H1 (cell line): ENCODE results near the gene FGD6. TPM values are rescaled to one million over a fixed set of nuclear protein-coding genes. Genes with fewer than 3 reads are reported as not detected.

Source experiments
- CTCF ChIA-PET: fragments of 300-600 bp; sonication (Branson Sonifier 250); formaldehyde crosslinking; loops from one replicate; lab custom pipeline; 2021; ENCODE audit not compliant: partially characterized antibody; lab: Charles Lee
- POLR2A ChIA-PET: fragments of 300-600 bp; sonication (Branson Sonifier 250); formaldehyde crosslinking; loops from one replicate; lab custom pipeline; 2021; ENCODE audit warnings: inconsistent platforms; ENCODE audit not compliant: partially characterized antibody; lab: Charles Lee
- DNase-seq, 2 experiments: peaks; one replicate each; pipeline versions ENCODE4 v3.0.0 to v3.0.0-alpha.2; 2010 to 2022; ENCODE audit warnings: low spot score in 2 of 2, low read depth in 1 of 2, mixed read lengths in 1 of 2
- FAIRE-seq: peaks from 2 replicates; lab custom pipeline; 2011; peaks lifted over from hg19 to GRCh38; lab: Jason Lieb, UNC
- H2AFZ ChIP-seq: 2 replicates; pipeline ENCODE4 v1.8.1; 2012; ENCODE audit warnings: low read length, inconsistent platforms
- H2AK5ac ChIP-seq: 2 replicates; pipeline ENCODE4 v1.6.1; 2013; ENCODE audit warnings: low read depth, low read length
- H2BK120ac ChIP-seq: replicated peaks from 2 replicates; pipeline ENCODE3; 2013; ENCODE audit warnings: low read depth, low read length, inconsistent platforms
- H2BK12ac ChIP-seq: 2 replicates; pipeline ENCODE4 v1.6.1; 2013; ENCODE audit warnings: low read depth, low read length
- H2BK15ac ChIP-seq: 2 replicates; pipeline ENCODE4 v1.6.1; 2013; ENCODE audit warnings: low read length
- H2BK20ac ChIP-seq: 2 replicates; pipeline ENCODE4 v1.6.1; 2013; ENCODE audit warnings: low read length
- H2BK5ac ChIP-seq: 2 replicates; pipeline ENCODE4 v1.6.1; 2013; ENCODE audit warnings: low read depth, low read length
- H3K14ac ChIP-seq: 2 replicates; pipeline ENCODE4 v1.6.1; 2013; ENCODE audit warnings: inconsistent platforms; ENCODE audit not compliant: insufficient read length
- H3K18ac ChIP-seq: 2 replicates; pipeline ENCODE4 v1.6.1; 2013; ENCODE audit warnings: low read length; ENCODE audit errors: extremely low read depth
- H3K23ac ChIP-seq: 2 replicates; pipeline ENCODE4 v1.6.1; 2013; ENCODE audit warnings: inconsistent platforms; ENCODE audit not compliant: insufficient read length
- H3K23me2 ChIP-seq: 2 replicates; pipeline ENCODE4 v1.6.1; 2013; ENCODE audit warnings: low read depth, low read length
- H3K27ac ChIP-seq: 2 replicates; pipeline ENCODE4 v1.6.1; 2011; ENCODE audit warnings: low read depth, low read length, inconsistent platforms
- H3K27me3 ChIP-seq, 4 experiments: replicated peaks in 1 of 4; 1 replicate in 1 of 4; 2 replicates in 3 of 4; pipeline versions ENCODE4 v1.6.1 to v1.8.1; 2011 to 2013; ENCODE audit warnings: low read length in 3 of 4, mild to moderate bottlenecking in 3 of 4, inconsistent platforms in 2 of 4, mixed read lengths in 2 of 4, moderate library complexity in 1 of 4; ENCODE audit not compliant: control insufficient read depth in 3 of 4, insufficient read depth in 3 of 4; ENCODE audit errors: extremely low read depth in 1 of 4
- H3K36me3 ChIP-seq, 4 experiments: 2 replicates each; pipeline versions ENCODE4 v1.6.1 to v1.8.1; 2011 to 2013; ENCODE audit warnings: mild to moderate bottlenecking in 4 of 4, low read length in 3 of 4, moderate library complexity in 2 of 4, control low read depth in 1 of 4, inconsistent platforms in 1 of 4; ENCODE audit not compliant: insufficient read depth in 4 of 4, control insufficient read depth in 2 of 4
- H3K4ac ChIP-seq: replicated peaks from 2 replicates; pipeline ENCODE3; 2013; ENCODE audit warnings: low read length, low read depth, mixed read lengths, inconsistent platforms; ENCODE audit not compliant: insufficient read length
- H3K4me1 ChIP-seq, 4 experiments: replicated peaks in 1 of 4; 1 replicate in 1 of 4; 2 replicates in 3 of 4; pipeline versions ENCODE4 v1.6.1 to v1.8.1; 2011 to 2013; ENCODE audit warnings: low read length in 3 of 4, inconsistent platforms in 2 of 4, mixed read lengths in 1 of 4; ENCODE audit not compliant: insufficient read depth in 4 of 4, control insufficient read depth in 3 of 4
- H3K4me2 ChIP-seq, 2 experiments: 2 replicates each; pipeline versions ENCODE4 v1.6.1 to v1.8.1; 2011 to 2013; ENCODE audit warnings: low read depth in 2 of 2, low read length in 2 of 2, control low read depth in 1 of 2, inconsistent platforms in 1 of 2, mild to moderate bottlenecking in 1 of 2; ENCODE audit not compliant: insufficient read depth in 1 of 2
- H3K4me3 ChIP-seq, 4 experiments: fragments of 200-600, 300-600 bp in 1 of 4; sonication (generic), shearing (Covaris generic), sonication (Bioruptor Twin) in 1 of 4; 2 replicates each; pipeline versions ENCODE4 v1.5.1 to v1.8.1; 2011 to 2016; ENCODE audit warnings: low read length in 4 of 4, low read depth in 3 of 4, control low read depth in 2 of 4, inconsistent platforms in 2 of 4, mild to moderate bottlenecking in 2 of 4, mixed read lengths in 1 of 4, moderate library complexity in 1 of 4; ENCODE audit not compliant: insufficient read depth in 2 of 4; ENCODE audit errors: extremely low read depth in 1 of 4
- H3K56ac ChIP-seq: replicated peaks from 2 replicates; pipeline ENCODE3; 2013; ENCODE audit warnings: low read depth, mild to moderate bottlenecking, mixed read lengths, low read length, inconsistent platforms; ENCODE audit not compliant: insufficient read length
- H3K79me1 ChIP-seq: 2 replicates; pipeline ENCODE4 v1.6.1; 2013; ENCODE audit warnings: low read depth, low read length, control low read depth
- H3K79me2 ChIP-seq, 2 experiments: 2 replicates each; pipeline versions ENCODE4 v1.6.1 to v1.8.1; 2012 to 2013; ENCODE audit warnings: low read length in 2 of 2, mild to moderate bottlenecking in 2 of 2, inconsistent platforms in 1 of 2; ENCODE audit not compliant: insufficient read depth in 2 of 2, control insufficient read depth in 1 of 2
- H3K9ac ChIP-seq, 4 experiments: replicated peaks in 1 of 4; 1 replicate in 1 of 4; 2 replicates in 3 of 4; pipeline versions ENCODE4 v1.6.1 to v1.8.1; 2011 to 2013; ENCODE audit warnings: low read depth in 3 of 4, low read length in 3 of 4, control low read depth in 2 of 4, mild to moderate bottlenecking in 2 of 4, moderate library complexity in 2 of 4, inconsistent platforms in 1 of 4; ENCODE audit errors: extremely low read depth in 1 of 4
- H3K9me3 ChIP-seq, 2 experiments: 2 replicates each; pipeline versions ENCODE4 v1.6.1 to v1.8.1; 2012 to 2013; ENCODE audit warnings: mild to moderate bottlenecking in 2 of 2, moderate library complexity in 2 of 2, control low read depth in 1 of 2, inconsistent platforms in 1 of 2, low read depth in 1 of 2, low read length in 1 of 2, mixed read lengths in 1 of 2; ENCODE audit not compliant: insufficient read depth in 2 of 2
- H4K20me1 ChIP-seq, 2 experiments: replicated peaks in 1 of 2; 2 replicates each; pipeline versions ENCODE3 to v1.8.1; 2011 to 2013; ENCODE audit warnings: inconsistent platforms in 2 of 2, low read length in 2 of 2, mild to moderate bottlenecking in 1 of 2; ENCODE audit not compliant: insufficient read depth in 2 of 2, control insufficient read depth in 1 of 2
- H4K5ac ChIP-seq: 2 replicates; pipeline ENCODE4 v1.6.1; 2013; ENCODE audit warnings: low read length, low read depth, mixed read lengths, inconsistent platforms; ENCODE audit not compliant: insufficient read length
- H4K8ac ChIP-seq: 2 replicates; pipeline ENCODE4 v1.8.0; 2013; ENCODE audit warnings: mild to moderate bottlenecking, moderate library complexity, low read length, inconsistent platforms; ENCODE audit not compliant: insufficient read depth; ENCODE audit errors: extremely low read depth
- H4K91ac ChIP-seq: replicated peaks from 2 replicates; pipeline ENCODE3; 2013; ENCODE audit warnings: low read length, mixed read lengths, inconsistent platforms; ENCODE audit not compliant: insufficient read length
- ATF2 ChIP-seq: IDR thresholded peaks from 2 replicates; pipeline ENCODE4 v1.6.1; 2012; ENCODE audit warnings: low read length, inconsistent platforms
- ATF3 ChIP-seq: IDR thresholded peaks from 2 replicates; pipeline ENCODE4 v1.6.1; 2011; ENCODE audit warnings: low read depth, mild to moderate bottlenecking, low read length; ENCODE audit not compliant: insufficient read depth
- CTCF ChIP-seq, 3 experiments: IDR thresholded peaks; 1 replicate in 2 of 3; 2 replicates in 1 of 3; pipeline versions ENCODE4 v1.5.1 to v1.6.1; 2011; ENCODE audit warnings: low read length in 3 of 3, mild to moderate bottlenecking in 3 of 3, inconsistent platforms in 2 of 3, low read depth in 1 of 3, moderate library complexity in 1 of 3; ENCODE audit not compliant: insufficient read depth in 1 of 3; ENCODE audit errors: control extremely low read depth in 1 of 3
- POLR2A ChIP-seq, 2 experiments: IDR thresholded peaks; 1 replicate in 1 of 2; 2 replicates in 1 of 2; pipeline ENCODE4 v1.6.1; 2011; ENCODE audit warnings: low read depth in 2 of 2, low read length in 2 of 2, mild to moderate bottlenecking in 2 of 2; ENCODE audit errors: control extremely low read depth in 1 of 2
- RXRA ChIP-seq: IDR thresholded peaks from 2 replicates; pipeline ENCODE4 v1.6.1; 2011; ENCODE audit warnings: low read depth, mild to moderate bottlenecking, low read length, moderate library complexity; ENCODE audit not compliant: insufficient read depth
- SAP30 ChIP-seq: fragments of 300-600 bp; sonication (generic); IDR thresholded peaks from 2 replicates; pipeline ENCODE4 v1.7.1; 2012; ENCODE audit warnings: low read length, moderate library complexity, mild to moderate bottlenecking, inconsistent platforms; ENCODE audit not compliant: insufficient read depth, insufficient replicate concordance
- SUZ12 ChIP-seq: fragments of 200-600 bp; sonication (generic); IDR thresholded peaks from 2 replicates; pipeline ENCODE4 v1.6.1; 2012; ENCODE audit warnings: mild to moderate bottlenecking, inconsistent platforms, low read length, moderate library complexity, mixed read lengths
- TAF1 ChIP-seq: IDR thresholded peaks from 2 replicates; pipeline ENCODE4 v1.6.1; 2011; ENCODE audit warnings: mild to moderate bottlenecking, low read depth, low read length
- WGBS, 2 experiments: shearing (Covaris generic) in 1 of 2; methylation state at CpG; one replicate each; pipeline versions ENCODE4 v1.1.6 to v1.1.7; 2013 to 2015; ENCODE audit warnings: low lambda C conversion rate in 2 of 2, mixed read lengths in 2 of 2, inconsistent platforms in 1 of 2, low coverage in 1 of 2, missing lambda C conversion rate in 1 of 2; ENCODE audit not compliant: insufficient replicate concordance in 2 of 2, insufficient coverage in 1 of 2, insufficient read length in 1 of 2; ENCODE audit errors: extremely low coverage in 1 of 2, missing lambda C conversion rate in 1 of 2; 5-methylcytosine and 5-hydroxymethylcytosine counted together
- polyA plus RNA-seq, 7 experiments: library from polyadenylated mRNA; depleted of rRNA in 3 of 7; stranded (reverse) in 5 of 7; unstranded in 2 of 7; fragments of >200 nt in 5 of 7; fragments of 200-250 nt in 2 of 7; gene quantifications; 1 replicate in 5 of 7; 2 replicates in 1 of 7; 4 replicates in 1 of 7; pipeline versions ENCODE4 v1.2.1 to v1.2.3, GENCODE V29; 2011 to 2013; ENCODE audit warnings: missing spikeins in 2 of 7, mixed read lengths in 2 of 7
- total RNA-seq: library from RNA; stranded (reverse); fragmentation: NEBNext Ultra II Directional; extraction: Animal tissue kit (Norgen Biotek cat#: 25700); gene quantifications from 2 replicates; pipeline ENCODE4 v1.2.1, GENCODE V29; 2021

The FGD6 gene
- total and polyA plus RNA-seq, 2 of the 8 experiments (the other 6 are each of a cell fraction or from before 2014, with no cell fraction given): 12.2 to 24.3 TPM

GRCh38 chr12:95089462-95089861 lies 127.8 kb downstream of the FGD6 start:
- CTCF ChIA-PET: no interaction called here
- TF ChIP-seq ATF3: no peak
- TF ChIP-seq SUZ12: no peak
- TF ChIP-seq TAF1: no peak
- TF ChIP-seq SAP30: no peak
- no peak for TF ChIP-seq RXRA
- no peak for TF ChIP-seq CTCF (IDR thresholded peaks at IDR 0.05; ENCODE audit: control extremely low read depth in 1 of 3, insufficient read depth in 1 of 3, low read depth in 1 of 3, low read length in 3 of 3)
- TF ChIP-seq POLR2A (IDR thresholded peaks at IDR 0.05; ENCODE audit: control extremely low read depth in 1 of 2, low read depth in 2 of 2, low read length in 2 of 2): no peak
- no peak for TF ChIP-seq ATF2

More at GRCh38 chr12:95089462-95089861, 127.8 kb downstream of the FGD6 start:
- H2BK120ac ChIP-seq: no peak overlapping the region
- no peak overlapping the region for H2AFZ ChIP-seq
- no peak overlapping the region for H3K56ac ChIP-seq
- H2BK12ac ChIP-seq: no peak overlapping the region
- H3K23ac ChIP-seq: no peak overlapping the region
- no peaks in the 10 kb centered on the region for H4K20me1 ChIP-seq
- no peaks in the 10 kb centered on the region for H3K79me1 ChIP-seq
- no peak overlapping the region for H4K91ac ChIP-seq
- H3K23me2 ChIP-seq: no peaks in the 10 kb centered on the region
- H3K27ac ChIP-seq: no peak overlapping the region
- H3K9me3 ChIP-seq: no peaks in the 10 kb centered on the region
- POLR2A ChIA-PET: no interaction called here
- no peak overlapping the region for H3K4ac ChIP-seq
- H2BK20ac ChIP-seq: no peak overlapping the region
- peaks cover 4 to 44% (median 33%) of the 10 kb centered on the region in 4 experiments; a peak in 7 of 8 replicates for H3K36me3 ChIP-seq
- no peak overlapping the region for H3K4me2 ChIP-seq
- no peak overlapping the region for H2BK15ac ChIP-seq
- no peak overlapping the region for H3K14ac ChIP-seq
- no peak overlapping the region for H2AK5ac ChIP-seq
- H3K4me1 ChIP-seq: no peaks in the 10 kb centered on the region
- H3K79me2 ChIP-seq: no peaks in the 10 kb centered on the region
- no peak overlapping the region for H3K4me3 ChIP-seq
- H2BK5ac ChIP-seq: no peak overlapping the region
- H3K9ac ChIP-seq: no peak overlapping the region
- H4K5ac ChIP-seq: no peak overlapping the region
- WGBS, 2 experiments: 88% methylated on average over 1 of the region's 1 CpG; no CpG with 5 or more reads in 1 of the 2 experiments
- DNase-seq (no peak), FAIRE-seq (no peak)
- no peaks in the 10 kb centered on the region for H3K27me3 ChIP-seq
- H4K8ac ChIP-seq: no peak overlapping the region
- no peak overlapping the region for H3K18ac ChIP-seq
